ENCODE results near the gene SARS2. TPM values are rescaled to one million over a fixed set of nuclear protein-coding genes. Genes with fewer than 3 reads are reported as not detected.
"Not testable (repeated sequence)": the region's sequence is repeated elsewhere in the genome, so short reads cannot be mapped to it uniquely, and the experiment has no call there.

Gene SARS2
- total RNA-seq, 2 experiments from 2014 or later = 33.7 to 39.6 TPM

DNA sequence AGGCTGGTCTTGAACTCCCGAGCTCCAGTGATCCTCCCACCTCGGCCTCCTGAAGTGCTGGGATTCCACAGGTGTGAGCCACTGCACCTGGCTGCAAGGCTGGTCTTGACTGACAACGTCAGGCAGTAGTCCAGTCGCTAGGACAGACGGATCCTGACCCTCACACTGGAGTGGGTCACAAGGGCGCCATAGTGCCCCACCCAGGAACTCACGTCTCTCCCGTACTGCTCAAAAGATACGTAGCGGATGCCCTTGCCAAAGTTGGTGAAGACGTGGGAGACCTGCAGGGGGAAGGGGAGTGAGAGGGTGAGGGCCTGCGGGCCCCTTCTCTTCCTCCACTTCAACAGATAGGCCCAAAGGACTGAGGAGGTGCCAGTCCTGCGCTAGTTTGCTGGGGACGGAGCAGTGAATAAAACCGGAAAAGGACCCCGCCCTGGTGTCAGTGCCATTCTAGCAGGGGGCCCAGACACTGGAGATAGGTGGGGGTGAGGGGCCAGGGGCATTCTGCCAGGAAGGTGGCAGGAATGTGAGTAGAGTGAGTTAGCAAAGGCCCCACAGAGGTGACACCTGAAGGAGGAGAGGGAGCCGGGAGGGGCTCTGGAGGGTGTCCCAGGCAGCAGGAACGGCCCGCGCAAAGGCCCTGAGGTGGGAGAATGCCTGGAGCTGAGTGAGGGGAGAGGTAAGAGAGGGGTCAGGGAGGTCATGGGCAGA, 12.1 kb upstream of the SARS2 start:
- CTCF ChIA-PET = interaction anchor here (0.6 kb wide), 1 partner anchor 112 kb away, joined by 3 read pairs; no protein-coding TSS in a partner anchor
- Mint-ChIP-seq H3K9me3 (no peaks in the 10 kb centered on the region), H3K27ac (no peak overlapping the region), H3K36me3 (no peaks in the 10 kb centered on the region), H3K27me3 (no peaks in the 10 kb centered on the region), H3K4me3 (no peak overlapping the region), H3K4me1 (ENCODE audit: low read depth) (peaks cover 2% of the 10 kb centered on the region)
- DNase-seq = no peak
- intact Hi-C loops (cut with micrococcal nuclease) = no loop called here
- POLR2A ChIA-PET = no interaction called here

DNA sequence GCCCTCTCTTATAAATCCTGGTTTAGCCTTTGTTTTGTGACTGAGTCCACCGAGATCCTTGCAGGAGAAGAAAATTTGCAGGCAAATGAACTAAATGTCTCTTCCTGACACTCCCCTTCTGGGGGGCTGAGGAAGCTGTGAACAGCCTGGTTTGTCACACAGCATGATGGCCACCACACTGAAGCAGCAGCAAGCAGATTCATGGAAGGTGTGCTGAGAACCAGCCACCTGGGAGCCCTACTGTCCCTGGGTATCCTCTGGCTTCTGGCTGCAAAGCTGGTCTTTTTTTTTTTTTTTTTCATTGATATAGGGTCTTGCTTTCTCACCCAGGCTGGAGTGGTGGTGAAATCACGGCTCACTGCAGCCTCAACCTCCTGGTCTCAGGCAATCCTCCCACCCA, 11.4 kb upstream of the SARS2 start:
- Mint-ChIP-seq H3K36me3 (no peaks in the 10 kb centered on the region), H3K27me3 (no peaks in the 10 kb centered on the region), H3K27ac (no peak overlapping the region), H3K4me3 (no peak overlapping the region), H3K9me3 (no peaks in the 10 kb centered on the region), H3K4me1 (ENCODE audit: low read depth) (peaks cover 2% of the 10 kb centered on the region)
- POLR2A ChIA-PET = no interaction called here
- CTCF ChIA-PET = no interaction called here
- DNase-seq = no peak
- intact Hi-C loops (cut with micrococcal nuclease) = no loop called here

DNA sequence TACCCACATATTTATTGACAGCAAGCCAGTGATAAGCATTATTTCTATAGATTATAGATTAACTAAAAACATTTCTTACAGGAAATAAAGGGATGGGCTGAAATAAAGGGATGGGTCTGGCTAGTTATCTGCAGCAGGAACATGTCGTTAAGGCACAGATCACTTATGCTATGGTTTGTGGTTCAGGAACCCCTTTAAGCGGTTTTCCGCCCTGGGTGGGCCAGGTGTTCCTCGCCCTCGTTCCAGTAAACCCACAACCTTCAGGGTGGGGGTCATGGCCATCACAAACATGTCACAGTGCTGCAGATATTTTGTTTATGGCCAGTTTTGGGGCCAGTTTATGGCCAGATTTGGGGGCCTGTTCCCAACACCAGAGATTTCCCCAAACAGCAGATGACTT, 10.9 kb upstream of the SARS2 start:
- intact Hi-C loops (cut with micrococcal nuclease); DNase-seq; H3K4me3 Mint-ChIP-seq; POLR2A ChIA-PET; H3K27me3 Mint-ChIP-seq; H3K27ac Mint-ChIP-seq; H3K4me1 Mint-ChIP-seq (ENCODE audit: low read depth); H3K9me3 Mint-ChIP-seq; H3K36me3 Mint-ChIP-seq: not testable (repeated sequence)
- CTCF ChIA-PET = interaction anchor here (1.1 to 1.7 kb wide), 2 partner anchors 11 to 12 kb away, joined by 3 to 10 read pairs; partner anchors contain the start of genes MRPS12 and SARS2

DNA sequence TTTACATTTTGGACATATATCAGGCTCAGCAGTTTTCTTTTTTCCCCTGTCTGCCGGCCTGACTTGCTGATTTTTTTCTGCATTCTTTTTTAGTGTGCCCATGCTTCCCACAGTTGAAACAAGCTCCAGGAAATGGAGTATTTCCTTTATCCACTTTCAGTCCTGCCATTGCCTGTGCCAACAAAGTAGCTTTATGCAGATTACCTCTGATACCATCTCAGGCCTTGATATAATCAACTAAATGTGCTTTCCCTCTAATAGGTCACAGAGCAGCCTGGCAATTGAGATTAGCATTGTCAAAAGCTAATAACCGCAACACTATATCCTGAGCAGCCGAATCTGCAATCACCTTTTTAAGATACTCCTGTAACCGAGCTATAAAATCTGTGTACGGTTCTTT, 9.4 kb upstream of the SARS2 start:
- peaks cover 2% of the 10 kb centered on the region for H3K4me1 Mint-ChIP-seq (ENCODE audit: low read depth)
- intact Hi-C loops (cut with micrococcal nuclease) = loop anchor here (10.0 kb wide), 1 partner anchor 325 kb away; the partner anchor contains the start of genes EIF3K and MAP4K1
- no peaks in the 10 kb centered on the region for H3K27me3 Mint-ChIP-seq
- no peak overlapping the region for H3K4me3 Mint-ChIP-seq
- H3K36me3 Mint-ChIP-seq = peaks cover 4% of the 10 kb centered on the region
- no peak for DNase-seq
- H3K27ac Mint-ChIP-seq = no peak overlapping the region
- H3K9me3 Mint-ChIP-seq = peaks cover 2% of the 10 kb centered on the region
- CTCF ChIA-PET = interaction anchor here (1.7 kb wide), 1 partner anchor 9 kb away, joined by 10 read pairs; the partner anchor contains the start of genes MRPS12 and SARS2
- POLR2A ChIA-PET = no interaction called here

DNA sequence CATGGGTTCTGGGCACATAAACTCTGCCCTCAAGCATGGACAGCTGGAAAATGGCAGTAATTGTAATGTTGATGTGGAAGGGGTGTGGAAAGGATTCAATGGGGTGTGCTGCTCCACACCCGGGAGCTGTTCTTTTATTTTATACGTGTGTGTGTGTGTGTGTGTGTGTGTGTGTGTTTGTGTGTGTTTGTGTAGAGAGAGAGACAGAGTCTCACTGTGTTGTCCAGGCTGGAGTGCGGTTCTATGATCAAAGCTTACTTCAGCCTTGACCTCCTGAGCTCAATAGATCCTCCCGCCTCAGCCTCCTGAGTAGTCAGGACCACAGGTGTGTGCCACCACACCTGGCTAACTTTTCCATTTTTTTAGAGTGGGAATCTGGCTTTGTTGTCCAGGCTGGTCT, 3.0 kb upstream of the SARS2 start:
- intact Hi-C loops (cut with micrococcal nuclease) = loop anchor here (5.0 to 10.0 kb wide), 2 partner anchors 319 to 421 kb away; partner anchors contain the start of genes EIF3K and MAP4K1
- Mint-ChIP-seq H3K4me3 (no peak overlapping the region), H3K4me1 (ENCODE audit: low read depth) (peaks cover 29% of the 10 kb centered on the region), H3K9me3 (peaks cover 7% of the 10 kb centered on the region), H3K27me3 (no peaks in the 10 kb centered on the region), H3K27ac (no peak overlapping the region), H3K36me3 (peaks cover 27% of the 10 kb centered on the region)
- DNase-seq = no peak
- POLR2A ChIA-PET = no interaction called here
- CTCF ChIA-PET = interaction anchor here (0.8 to 1.8 kb wide), 5 partner anchors 13 to 530 kb away, joined by 3 to 5 read pairs (median 4); partner anchors contain the start of gene FAM98C

DNA sequence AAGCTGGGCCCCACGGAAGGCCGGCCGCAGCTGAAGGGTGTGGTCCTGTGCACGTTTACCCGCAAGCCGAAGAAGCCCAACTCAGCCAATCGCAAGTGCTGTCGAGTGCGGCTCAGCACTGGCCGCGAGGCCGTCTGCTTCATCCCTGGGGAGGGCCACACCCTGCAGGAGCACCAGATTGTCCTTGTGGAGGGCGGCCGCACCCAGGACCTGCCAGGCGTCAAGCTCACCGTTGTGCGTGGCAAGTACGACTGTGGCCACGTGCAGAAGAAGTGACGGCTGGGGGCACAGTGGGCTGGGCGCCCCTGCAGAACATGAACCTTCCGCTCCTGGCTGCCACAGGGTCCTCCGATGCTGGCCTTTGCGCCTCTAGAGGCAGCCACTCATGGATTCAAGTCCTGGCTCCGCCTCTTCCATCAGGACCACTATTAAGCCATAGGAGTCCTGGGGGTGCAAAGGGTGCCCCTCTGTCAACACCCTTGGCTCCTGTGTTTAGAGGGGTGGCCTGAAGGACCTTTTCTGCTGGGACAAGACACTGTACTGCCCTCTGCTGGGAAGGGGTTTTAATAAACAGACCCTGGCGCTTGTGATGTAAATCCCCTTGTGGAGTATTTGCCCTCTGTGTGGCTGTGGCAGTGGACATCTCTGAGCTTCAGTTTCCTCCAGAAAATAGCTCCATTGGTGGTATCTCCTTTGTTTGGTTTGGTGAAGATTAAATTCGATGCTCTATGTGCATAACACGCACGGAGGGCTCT, 2.0 kb upstream of the SARS2 start:
- intact Hi-C loops (cut with micrococcal nuclease) = loop anchor here (5.0 to 10.0 kb wide), 2 partner anchors 318 to 420 kb away; partner anchors contain the start of genes EIF3K and MAP4K1
- H3K4me3 Mint-ChIP-seq = peak overlapping the region; percentile 28
- ChIA-PET CTCF (interaction anchor here (0.6 to 2.8 kb wide), 8 partner anchors 23 to 529 kb away, joined by 3 to 17 read pairs (median 5); partner anchors contain the start of genes ECH1 and FAM98C), POLR2A (interaction anchor here (1.2 kb wide), 1 partner anchor 198 kb away, joined by 3 read pairs; no protein-coding TSS in a partner anchor)
- peak; percentile 42 for DNase-seq
- H3K27ac Mint-ChIP-seq = no peak overlapping the region
- H3K36me3 Mint-ChIP-seq = peaks cover 27% of the 10 kb centered on the region
- peaks cover 34% of the 10 kb centered on the region for H3K4me1 Mint-ChIP-seq (ENCODE audit: low read depth)
- H3K27me3 Mint-ChIP-seq = no peaks in the 10 kb centered on the region
- peaks cover 7% of the 10 kb centered on the region for H3K9me3 Mint-ChIP-seq

DNA sequence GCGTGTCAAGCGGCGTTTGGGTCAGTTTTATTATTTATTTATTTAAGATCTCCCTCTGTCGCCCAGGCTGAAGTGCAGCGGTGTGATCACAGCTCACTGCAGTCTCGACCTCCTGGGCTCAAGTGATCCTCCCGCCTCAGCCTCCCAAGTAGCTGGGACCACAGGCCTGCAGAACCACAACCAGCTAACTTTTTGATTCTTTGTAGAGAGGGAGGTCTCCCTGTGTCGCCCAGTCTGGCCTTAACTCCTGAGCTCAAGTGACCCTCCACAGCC, 894 bp upstream of the SARS2 start:
- ChIA-PET CTCF (interaction anchor here (0.7 to 2.8 kb wide), 11 partner anchors 9 to 528 kb away, joined by 3 to 25 read pairs (median 10); partner anchors contain the start of genes ACTN4, ECH1 and FAM98C), POLR2A (interaction anchor here (1.1 to 2.0 kb wide), 3 partner anchors 82 to 284 kb away, joined by 3 to 5 read pairs (median 4); partner anchors contain the start of genes ACTN4 and HNRNPL)
- no peak for DNase-seq
- H3K4me3 Mint-ChIP-seq = peak overlapping the region; percentile 94
- intact Hi-C loops (cut with micrococcal nuclease) = loop anchor here (5.0 to 10.0 kb wide), 2 partner anchors 317 to 419 kb away; partner anchors contain the start of genes EIF3K and MAP4K1
- H3K9me3 Mint-ChIP-seq = peaks cover 7% of the 10 kb centered on the region
- peaks cover 34% of the 10 kb centered on the region for H3K4me1 Mint-ChIP-seq (ENCODE audit: low read depth)
- H3K36me3 Mint-ChIP-seq = peaks cover 27% of the 10 kb centered on the region
- peak overlapping the region; percentile 96 for H3K27ac Mint-ChIP-seq
- H3K27me3 Mint-ChIP-seq = no peaks in the 10 kb centered on the region

DNA sequence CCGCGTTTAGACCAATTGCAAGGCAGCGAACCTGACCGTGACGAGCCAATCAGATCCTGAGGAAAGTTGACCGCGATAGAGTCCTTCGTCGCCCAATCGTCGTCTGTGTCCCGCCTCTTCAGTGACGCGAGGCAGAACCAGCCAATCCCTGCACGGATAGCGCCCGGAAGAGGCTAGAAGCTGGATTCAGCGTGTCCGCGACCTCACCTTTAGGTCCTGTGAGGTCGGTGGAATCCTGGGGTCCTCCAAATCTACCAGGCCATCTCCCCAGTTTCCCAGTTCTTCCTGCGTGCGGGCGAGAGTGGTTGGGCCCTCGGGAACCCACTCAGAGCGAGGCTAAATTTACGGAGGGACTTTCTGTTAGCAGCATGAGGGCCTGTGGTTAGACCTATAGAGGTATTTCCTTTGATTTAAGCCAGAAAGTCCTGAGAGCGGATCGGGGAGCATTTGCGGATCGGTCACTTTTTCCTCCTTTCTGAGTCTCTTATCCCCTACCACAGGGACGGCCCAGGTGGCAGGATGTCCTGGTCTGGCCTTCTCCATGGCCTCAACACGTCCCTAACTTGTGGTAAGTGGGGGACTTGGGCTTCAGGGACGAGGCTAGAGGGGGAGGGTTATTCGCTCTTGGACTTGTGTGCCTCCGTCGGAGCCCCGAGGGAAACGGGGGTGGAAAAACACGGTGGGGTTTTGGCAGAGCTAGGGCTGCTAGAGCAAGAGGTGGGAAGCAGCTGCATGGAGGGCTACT, 385 bp upstream of the SARS2 start, which contains the start of gene MRPS12:
Gene MRPS12, plus strand, starts transcription at position 169 of the 745 bp plus-strand sequence. Its CDS starts 351 bp downstream, at position 520.
- peak within 1 kb of the TSS; percentile 94 for H3K4me3 Mint-ChIP-seq
- DNase-seq = peak; percentile 99
- H3K36me3 Mint-ChIP-seq = peaks cover 27% of the 10 kb centered on the region
- peak within 1 kb of the TSS; percentile 96 for H3K27ac Mint-ChIP-seq
- ChIA-PET POLR2A (interaction anchor here (0.9 to 2.0 kb wide), 9 partner anchors 24 to 537 kb away, joined by 3 to 6 read pairs (median 4); partner anchors contain the start of genes ACTN4, ECH1, HNRNPL and NFKBIB), CTCF (interaction anchor here (0.6 to 2.8 kb wide), 67 partner anchors 10 to 557 kb away, joined by 3 to 56 read pairs (median 4); partner anchors contain the start of genes ACTN4, CAPN12, ECH1 and EIF3K)
- peaks cover 34% of the 10 kb centered on the region for H3K4me1 Mint-ChIP-seq (ENCODE audit: low read depth)
- no peaks in the 10 kb centered on the region for H3K27me3 Mint-ChIP-seq
- intact Hi-C loops (cut with micrococcal nuclease) = loop anchor here (1.0 to 10.0 kb wide), 8 partner anchors 32 to 528 kb away; partner anchors contain the start of genes ACTN4, EIF3K, FAM98C and MAP4K1
- H3K9me3 Mint-ChIP-seq = peaks cover 7% of the 10 kb centered on the region

DNA sequence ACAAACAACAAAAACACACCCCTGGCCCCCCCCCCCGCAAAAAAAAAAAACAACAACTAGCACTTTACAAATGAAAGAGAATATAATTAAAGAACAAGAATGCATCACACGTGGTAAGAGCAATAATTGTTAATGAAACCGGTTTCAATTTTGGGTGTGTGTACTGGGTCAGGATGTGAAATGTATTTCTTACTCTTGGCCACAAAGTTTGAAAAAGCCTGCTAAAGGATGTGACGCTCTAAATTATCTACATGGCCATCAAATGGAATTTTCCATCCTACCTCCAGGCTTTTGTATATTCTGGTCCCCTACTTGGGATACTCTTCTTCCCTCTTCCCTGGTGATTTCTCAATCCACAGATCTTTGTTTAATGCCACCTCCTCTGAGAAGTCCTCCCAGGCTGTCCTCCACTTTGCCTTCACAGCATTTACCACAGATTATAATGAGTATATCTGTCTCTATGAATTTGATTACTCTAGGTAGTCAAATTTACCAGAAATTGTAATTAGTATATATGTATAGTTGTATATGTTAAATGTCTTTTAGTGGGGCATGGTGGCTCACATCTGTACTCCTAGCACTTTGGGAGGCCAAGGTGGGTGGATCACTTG, 2.1 kb downstream of the SARS2 start:
- CTCF ChIA-PET = interaction anchor here (0.6 to 2.8 kb wide), 5 partner anchors 41 to 285 kb away, joined by 3 to 22 read pairs (median 4); partner anchors contain the start of gene ACTN4
- peaks cover 20% of the 10 kb centered on the region for H3K36me3 Mint-ChIP-seq
- H3K27me3 Mint-ChIP-seq = no peaks in the 10 kb centered on the region
- H3K4me3 Mint-ChIP-seq = peak overlapping the region; percentile 94
- no peaks in the 10 kb centered on the region for H3K9me3 Mint-ChIP-seq
- DNase-seq = no peak
- peak overlapping the region; percentile 63 for H3K27ac Mint-ChIP-seq
- POLR2A ChIA-PET = no interaction called here
- peaks cover 34% of the 10 kb centered on the region for H3K4me1 Mint-ChIP-seq (ENCODE audit: low read depth)
- intact Hi-C loops (cut with micrococcal nuclease) = no loop called here

DNA sequence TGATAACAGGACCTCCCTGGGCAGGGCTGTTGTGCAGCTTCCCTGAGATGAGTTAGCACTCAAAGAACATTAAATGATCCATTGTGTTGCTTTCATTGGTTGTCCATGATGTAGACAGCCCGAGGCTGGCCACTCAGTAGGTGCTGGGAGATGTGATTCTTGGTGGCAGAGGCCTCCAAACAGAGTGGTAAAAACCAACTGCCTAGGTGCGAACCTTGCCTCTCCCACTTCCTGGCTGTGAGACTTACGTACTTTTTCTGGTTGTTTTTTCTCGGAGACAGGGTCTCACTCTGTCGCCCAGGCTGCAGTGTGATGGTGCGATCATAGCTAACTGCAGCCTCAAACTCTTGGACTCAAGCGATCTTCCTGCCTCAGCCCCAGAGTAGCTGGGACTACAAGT, 6.2 kb downstream of the SARS2 start:
- POLR2A ChIA-PET = no interaction called here
- CTCF ChIA-PET = interaction anchor here (0.6 kb wide), 1 partner anchor 38 kb away, joined by 3 read pairs; no protein-coding TSS in a partner anchor
- no peaks in the 10 kb centered on the region for H3K9me3 Mint-ChIP-seq
- peaks cover 14% of the 10 kb centered on the region for H3K4me1 Mint-ChIP-seq (ENCODE audit: low read depth)
- intact Hi-C loops (cut with micrococcal nuclease) = no loop called here
- no peak overlapping the region for H3K4me3 Mint-ChIP-seq
- H3K27ac Mint-ChIP-seq = no peak overlapping the region
- H3K27me3 Mint-ChIP-seq = no peaks in the 10 kb centered on the region
- peaks cover 17% of the 10 kb centered on the region for H3K36me3 Mint-ChIP-seq
- no peak for DNase-seq

DNA sequence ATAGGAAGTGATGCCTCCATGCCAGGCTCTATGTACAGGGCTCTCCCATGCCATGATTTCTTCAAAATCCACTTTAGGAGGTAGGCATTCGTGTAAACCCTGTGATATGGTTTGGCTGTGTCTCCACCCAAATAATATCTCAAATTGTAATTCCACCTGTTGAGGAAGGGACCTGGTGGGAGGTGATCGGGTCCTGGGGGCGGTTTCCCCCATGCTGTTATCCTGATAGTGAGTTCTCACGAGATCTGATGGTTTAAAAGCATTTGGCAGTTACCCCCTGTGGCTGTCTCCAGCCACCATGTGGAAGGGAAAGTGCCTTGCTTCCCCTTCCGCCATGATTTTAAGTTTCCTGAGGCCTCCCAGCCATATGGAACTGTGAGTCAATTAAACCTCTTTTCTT, 8.1 kb downstream of the SARS2 start:
- H3K27ac Mint-ChIP-seq = no peak overlapping the region

More for the DNA sequence above, 8.1 kb downstream of the SARS2 start:
- ChIA-PET CTCF (no interaction called here), POLR2A (no interaction called here)
- intact Hi-C loops (cut with micrococcal nuclease) = no loop called here
- H3K4me1 Mint-ChIP-seq (ENCODE audit: low read depth) = no peaks in the 10 kb centered on the region
- no peaks in the 10 kb centered on the region for H3K27me3 Mint-ChIP-seq
- DNase-seq = no peak
- peaks cover 17% of the 10 kb centered on the region for H3K36me3 Mint-ChIP-seq
- no peak overlapping the region for H3K4me3 Mint-ChIP-seq
- H3K9me3 Mint-ChIP-seq = no peaks in the 10 kb centered on the region
